GM21576 (cell line): Measurements from ENCODE around the gene AKR1B1.

Experiments used
- ATAC-seq: cut with Tn5 transposase; IDR thresholded peaks from one replicate; pipeline ENCODE4 v1.9.1; 2021; ENCODE audit warnings: mild to moderate bottlenecking, moderate library complexity; ENCODE audit not compliant: unreplicated experiment

Gene AKR1B1

DNA sequence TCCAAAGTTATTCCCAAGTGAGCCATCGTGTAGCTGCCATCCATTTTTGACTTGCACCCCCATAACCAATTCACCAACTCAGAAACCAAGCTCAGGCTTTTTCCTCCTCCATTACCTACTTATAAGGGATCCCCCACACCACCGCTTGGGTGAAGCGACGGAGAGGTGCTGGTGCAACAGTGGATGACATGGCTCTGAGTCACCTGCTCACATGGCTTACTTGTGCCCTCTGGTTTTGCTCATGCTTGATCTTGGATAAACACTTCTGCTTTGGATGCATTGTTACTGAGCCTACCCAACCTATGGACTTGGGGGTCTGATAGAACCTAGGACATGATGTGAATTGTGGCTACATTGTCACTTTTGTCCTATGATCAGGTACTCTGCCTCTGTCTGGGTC, 12.0 kb upstream of the AKR1B1 start:
- no peak for ATAC-seq

DNA sequence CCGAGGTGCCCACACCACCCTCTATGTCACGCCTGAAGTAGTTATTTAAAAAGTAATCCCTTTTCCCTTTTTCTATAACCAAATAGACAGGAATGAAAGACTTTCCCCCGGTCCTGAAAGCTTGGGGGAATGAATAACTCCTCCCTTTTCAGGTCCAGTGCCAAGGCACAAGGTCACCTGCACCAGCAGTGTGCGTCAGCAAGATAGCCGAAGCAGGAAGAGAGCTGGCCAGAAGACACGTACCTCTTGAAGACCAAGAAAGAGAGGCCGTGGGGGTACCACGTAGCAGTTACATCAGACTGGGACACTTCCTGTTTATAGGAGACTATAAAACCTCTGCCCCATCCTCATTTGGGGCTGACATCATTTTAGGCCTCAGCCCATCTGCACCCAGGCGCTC, 10.7 kb upstream of the AKR1B1 start:
- ATAC-seq, result no peak

DNA sequence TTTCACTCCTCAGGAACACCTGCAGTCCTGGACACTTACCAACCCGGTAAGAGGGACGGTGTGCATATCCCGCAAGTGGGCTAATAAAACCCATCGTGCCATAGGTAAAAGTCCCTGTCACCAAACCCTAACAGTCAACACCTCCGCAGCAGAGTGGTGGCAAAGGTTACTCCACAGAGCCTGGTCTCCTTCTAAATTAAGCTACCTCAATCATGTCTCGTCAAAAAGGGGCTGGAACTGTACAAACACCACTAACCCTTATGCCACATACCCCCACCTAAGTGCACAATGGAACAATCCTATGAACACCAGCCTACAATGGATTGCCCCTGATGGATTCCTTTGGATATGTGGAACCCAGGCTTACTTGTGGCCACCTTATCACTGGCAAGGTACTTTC, 9.6 kb upstream of the AKR1B1 start:
- ATAC-seq, result no peak

DNA sequence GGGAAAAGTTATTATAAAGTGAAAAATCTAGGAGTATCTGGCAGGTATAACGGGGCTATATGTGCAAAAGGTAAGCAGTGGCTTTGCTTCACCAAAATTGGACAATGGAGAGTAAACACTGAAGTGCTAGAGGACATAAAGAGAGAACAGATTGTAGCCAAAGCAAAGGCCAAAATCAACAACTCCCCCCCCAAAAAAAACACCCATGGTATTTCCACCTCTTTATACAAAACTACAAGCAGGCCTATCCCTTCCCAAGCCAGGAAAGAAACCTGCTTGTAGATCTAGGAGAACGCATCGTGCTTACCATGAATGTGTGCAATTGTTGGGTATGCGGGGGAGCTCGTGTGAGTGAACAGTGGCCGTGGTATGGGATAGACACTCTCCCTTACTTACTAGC, 9.2 kb upstream of the AKR1B1 start:
- ATAC-seq, result no peak

DNA sequence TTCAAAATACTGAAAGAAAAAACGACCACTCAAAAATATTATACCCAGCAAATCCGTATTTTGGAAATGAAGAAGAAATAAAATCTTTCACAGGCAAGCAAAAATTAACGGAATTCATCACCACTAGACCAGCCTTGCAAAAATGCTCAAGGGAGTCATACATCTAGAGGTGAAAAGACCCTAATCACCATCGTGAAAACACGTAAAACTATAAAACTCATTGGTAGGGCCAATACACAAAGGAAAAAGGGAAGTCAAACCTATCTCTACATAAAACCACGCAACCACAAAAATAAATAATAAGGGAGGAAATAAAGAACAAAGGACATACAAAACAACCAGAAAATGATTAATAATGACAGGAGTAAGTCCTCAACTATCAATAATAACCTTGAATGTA, 6.6 kb upstream of the AKR1B1 start:
- no peak for ATAC-seq

DNA sequence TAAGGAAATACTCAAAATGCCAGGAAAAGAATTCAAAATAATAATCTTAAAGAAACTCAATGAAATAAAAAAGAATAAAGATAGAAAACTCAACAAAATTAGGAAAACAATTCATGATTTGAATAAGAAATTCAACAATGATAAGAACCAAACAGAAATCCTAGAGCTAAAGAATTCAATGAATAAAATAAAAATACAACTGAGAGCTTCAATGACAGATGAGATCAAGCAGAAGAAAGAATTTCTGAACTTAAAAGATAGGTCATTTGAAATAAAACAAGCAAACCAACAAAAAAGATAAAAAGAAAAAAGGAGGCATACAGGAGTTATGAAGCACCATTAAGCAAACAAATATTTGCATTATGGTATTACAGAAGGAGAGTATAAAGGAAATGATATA, 5.6 kb upstream of the AKR1B1 start:
- no peak for ATAC-seq

DNA sequence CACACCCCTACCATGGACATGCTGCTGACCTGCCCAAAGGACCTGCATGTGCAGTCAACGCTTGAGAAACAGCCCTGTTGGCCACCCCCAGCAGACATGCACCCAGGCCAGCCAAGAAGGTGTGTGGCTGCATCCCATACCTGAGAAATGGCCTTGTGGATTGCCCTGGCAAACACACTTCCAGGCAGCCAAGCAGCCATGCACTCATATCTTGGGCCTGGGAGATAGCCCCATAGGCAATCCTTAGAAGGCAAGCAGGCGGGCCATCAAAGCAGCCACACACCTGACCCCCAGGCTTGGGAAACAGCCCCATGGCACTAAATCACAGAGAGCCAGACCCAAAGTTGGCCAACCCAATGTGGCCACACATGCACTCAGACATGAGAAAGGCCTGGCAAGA, 4.9 kb upstream of the AKR1B1 start:
- no peak for ATAC-seq

DNA sequence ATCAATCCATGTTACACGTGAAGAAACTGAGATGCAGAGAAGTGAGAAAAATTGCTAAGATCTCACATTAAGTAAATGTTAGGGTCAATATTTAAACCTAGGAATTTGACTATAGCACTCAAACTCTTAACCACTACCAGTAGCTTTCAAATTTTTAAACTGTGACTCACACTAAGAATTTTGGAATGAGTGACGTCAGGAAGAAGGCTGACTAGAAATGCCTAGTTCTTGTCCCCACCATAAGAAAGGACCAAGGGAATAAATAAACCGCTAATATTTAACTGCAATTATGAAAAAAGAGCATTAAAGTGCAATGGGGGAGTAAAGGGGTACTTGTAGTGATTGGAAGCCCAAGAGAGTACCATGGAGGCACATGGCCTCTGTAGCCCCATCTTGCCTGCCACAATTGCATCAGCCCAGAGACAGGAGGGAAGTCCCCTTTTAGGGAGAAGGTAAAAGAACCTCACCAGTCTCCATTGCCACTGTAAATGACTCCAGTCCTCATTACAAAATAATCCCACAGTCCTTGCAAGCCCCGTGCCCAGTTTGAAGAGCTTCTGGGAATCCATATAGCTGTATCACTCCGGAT, 3.5 kb upstream of the AKR1B1 start:
- no peak for ATAC-seq

DNA sequence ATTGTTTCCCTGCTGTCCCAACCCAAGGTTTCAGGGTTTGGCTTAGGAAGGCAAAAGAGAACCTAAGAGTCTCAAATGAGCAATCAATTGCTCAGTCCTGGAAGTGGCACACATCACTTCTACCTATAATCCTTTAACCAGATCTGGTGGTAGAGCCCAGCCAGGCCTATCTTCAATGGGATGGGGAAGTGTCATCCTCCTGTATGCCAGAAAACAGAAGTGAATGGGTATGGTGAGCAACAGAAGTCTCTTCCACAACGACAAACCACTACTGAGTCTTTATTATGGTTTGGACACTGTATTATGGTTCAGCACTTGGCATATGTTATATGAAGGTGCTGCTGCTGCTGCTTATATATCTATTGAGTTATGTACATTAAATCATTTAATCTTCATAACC, 3.0 kb upstream of the AKR1B1 start:
- no peak for ATAC-seq

DNA sequence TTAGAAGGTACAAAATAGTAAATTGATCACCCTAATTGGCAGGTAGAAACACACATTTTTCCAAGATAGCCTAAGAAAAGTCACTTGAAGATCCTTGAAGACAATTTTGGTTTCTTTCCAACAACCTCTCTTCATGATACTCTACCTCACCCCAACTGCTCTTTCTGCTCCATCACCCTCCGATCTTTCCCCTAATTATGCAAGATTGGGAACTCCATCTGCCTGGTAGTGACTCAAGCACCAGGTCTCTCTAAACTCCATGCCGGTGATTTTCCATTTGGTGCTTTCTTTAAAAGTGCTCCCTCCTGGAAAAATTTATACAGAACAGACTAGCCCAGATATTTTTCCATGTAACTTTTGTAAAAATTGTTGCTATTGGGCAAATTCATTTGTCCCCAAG, 1.1 kb upstream of the AKR1B1 start:
- ATAC-seq, result no peak

DNA sequence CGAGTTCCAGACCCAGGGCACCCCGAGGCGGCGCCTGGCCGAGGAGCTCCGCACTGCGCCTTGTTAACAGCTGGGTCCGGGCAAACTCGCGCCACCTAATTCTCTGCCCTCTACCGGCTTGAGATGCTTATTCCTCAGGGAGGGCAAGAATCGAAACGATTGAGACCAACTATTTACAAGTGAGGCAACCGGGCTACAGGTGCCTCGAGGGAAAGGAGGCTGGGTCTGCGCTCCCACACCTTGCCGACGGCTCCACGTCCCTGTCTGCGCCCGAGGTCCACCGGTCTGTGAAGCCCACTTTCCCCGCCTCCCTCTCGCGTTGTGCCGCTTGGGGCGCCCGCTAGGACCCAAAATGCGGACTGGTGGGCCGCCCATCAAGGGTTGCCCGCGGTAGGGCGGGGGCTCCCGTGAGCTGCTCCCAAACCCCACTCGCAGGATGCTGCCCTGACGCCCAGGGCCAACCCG, 527 bp downstream of the AKR1B1 start:
- ATAC-seq, result peak; percentile 44

DNA sequence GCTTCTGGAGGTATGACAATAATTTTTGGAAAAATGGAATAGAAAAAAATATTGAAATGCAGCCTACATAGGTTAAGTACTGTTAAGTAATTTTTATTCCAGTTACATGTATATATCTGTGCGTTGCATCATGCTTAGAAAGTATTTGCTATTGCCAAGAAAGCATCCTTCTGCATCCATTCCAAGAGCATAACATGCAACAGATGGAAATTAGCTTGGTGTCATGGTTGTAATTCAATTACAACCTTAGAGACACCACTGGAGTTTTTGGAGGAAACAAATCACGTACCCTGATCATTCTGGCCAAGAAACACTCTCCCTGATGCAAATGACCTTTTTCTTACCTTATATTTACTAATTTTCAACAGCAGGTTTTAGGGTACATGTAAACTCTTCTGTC, 1.7 kb downstream of the AKR1B1 start:
- no peak for ATAC-seq

DNA sequence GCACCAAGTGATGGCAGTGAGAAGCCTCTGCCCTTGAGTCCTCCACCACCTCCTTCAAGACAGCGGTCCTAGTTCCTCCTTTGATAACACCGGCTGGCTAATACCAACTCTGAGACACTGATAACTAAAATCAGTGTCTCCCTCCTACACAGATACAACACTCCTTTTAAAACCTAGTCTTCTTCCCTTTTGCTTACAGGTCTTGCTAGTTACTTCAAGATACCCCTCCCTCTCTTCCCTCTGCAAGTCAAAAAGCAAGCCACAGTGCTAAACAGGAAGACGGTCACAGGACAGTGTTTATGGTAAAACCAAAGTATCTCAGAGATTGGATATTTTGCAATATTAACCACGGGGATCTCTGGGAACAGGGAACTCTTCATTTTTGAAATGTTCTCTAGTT, 4.6 kb downstream of the AKR1B1 start:
- no peak for ATAC-seq

DNA sequence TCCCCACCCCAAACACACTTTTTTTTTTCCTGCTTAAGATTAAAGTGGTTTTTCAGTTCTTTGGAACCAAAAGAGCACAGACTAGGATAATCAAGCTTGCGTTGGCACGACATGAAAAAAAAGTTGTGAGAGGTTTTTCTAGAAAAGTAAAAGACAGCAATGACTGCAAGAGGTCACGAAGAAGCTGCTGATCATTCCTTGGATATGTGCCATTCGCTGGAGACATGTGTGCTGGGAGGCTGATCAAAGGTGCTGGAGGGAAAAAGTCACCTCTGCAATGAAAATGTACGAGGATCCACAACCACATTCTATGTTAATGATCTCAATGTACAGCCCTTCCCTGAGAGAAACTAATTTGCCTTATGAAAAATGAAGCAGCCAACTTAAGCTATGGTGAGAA, 5.4 kb downstream of the AKR1B1 start:
- no peak for ATAC-seq

DNA sequence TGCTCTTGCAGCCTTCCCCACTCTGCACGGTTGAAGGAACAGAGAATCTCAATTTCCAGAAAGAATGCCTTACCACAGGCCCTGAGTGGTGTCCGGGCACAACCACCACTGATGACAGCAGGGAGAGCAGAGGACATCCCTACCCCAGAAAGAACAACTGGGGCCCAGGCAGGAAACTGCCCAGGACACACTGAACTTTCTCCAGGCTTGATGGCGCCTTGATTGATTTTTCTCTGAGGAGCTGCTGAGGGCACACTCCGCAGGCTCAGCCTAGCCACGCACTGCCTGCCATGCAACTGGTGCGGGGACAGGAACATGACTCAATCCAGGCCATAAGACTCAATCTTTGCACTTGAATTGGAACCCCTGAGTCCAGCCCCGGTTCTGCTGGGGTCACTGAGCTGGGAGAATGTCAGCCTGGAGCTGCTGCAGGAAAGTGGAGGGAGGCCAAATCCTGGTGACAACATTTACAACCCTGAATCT, 5.9 kb downstream of the AKR1B1 start:
- no peak for ATAC-seq

DNA sequence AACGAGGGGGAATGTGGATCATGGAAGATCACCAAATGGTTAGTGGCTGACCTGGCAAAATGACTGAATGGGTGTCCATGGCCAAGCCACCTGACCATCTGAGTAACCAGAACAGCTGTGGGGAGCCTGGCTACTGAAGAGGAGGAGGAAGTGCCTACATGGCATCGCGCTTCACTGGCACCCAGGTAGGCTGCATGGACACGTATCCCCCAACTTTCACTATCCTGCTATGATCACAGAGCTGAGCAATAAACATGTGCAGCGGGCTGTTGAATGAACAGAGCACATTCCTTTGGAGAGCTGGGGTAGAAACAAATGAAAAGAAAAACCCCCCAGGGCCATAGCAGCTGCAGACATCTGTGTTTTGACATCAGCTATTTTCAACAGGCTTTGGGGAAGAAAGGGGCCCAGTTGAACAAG, 6.5 kb downstream of the AKR1B1 start:
- no peak for ATAC-seq

DNA sequence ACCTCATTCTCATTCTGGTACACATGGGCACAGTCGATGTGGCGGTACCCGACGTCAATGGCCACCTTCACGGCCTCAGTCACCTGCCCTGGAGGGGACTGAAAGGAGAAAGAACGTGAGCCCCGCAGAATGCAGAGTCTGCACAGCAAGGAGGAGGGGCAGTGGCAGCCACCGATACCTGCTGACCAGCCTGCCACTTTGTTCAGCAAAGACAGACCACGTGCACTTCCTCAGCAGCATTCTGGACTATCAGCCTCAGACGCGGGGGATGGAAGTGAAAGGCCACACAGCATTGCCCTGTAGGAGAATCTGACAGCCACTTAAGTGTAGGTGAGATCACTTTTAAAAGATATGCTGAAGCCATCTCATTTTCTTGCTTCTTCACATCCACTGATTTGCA, 7.2 kb downstream of the AKR1B1 start:
- ATAC-seq, result no peak

DNA sequence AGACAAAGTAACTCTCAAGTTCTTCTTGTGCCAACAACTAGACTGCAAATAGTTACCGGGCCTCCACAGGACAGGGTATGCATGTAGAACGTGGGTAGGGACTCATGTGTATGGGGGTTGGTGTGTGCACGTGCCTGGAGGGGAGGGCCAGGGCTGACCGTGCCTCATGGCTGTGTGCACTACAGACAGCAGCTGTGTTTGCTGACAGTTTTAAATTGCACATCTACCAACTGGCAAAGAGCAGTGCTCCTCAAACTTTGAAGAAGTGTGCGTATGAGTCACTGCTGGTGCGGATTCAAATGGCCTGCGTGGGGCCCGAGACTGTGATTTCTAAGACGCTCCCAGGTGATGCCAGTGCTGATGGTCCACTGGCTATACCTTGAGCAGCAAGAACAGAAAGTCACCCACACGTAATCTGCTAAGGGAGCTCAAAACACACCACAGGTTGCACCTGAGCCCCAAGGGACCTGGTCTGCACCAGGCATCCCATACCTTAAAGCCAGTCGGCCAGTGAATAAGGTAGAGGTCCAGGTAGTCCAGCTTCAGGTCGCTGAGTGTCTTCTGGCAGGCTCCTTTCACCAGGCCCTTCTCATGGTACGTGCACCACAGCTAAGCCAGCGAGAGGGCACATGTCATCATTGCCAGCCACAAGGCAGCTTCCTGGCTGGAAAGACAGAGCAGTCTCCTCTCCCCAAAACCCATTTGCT, 8.5 kb downstream of the AKR1B1 start:
- ATAC-seq, result no peak

DNA sequence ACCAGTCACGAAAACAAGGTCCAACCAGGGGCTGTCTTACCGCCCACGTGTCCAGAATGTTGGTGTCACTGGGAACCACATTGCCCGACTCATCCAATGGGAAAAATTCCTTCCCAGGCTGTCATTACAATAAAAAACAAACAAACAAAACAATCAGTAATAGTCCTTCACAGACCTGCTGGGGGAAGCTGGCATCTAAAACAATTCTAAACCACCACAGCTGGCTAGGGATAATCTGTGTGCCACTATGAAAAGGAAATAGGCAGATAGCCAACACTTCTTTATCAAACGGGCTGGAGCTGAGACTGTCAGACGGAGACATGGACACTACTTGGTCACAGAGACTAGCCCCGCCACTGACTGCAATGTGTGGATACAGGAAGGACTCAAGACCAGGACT, 9.2 kb downstream of the AKR1B1 start:
- no peak for ATAC-seq

DNA sequence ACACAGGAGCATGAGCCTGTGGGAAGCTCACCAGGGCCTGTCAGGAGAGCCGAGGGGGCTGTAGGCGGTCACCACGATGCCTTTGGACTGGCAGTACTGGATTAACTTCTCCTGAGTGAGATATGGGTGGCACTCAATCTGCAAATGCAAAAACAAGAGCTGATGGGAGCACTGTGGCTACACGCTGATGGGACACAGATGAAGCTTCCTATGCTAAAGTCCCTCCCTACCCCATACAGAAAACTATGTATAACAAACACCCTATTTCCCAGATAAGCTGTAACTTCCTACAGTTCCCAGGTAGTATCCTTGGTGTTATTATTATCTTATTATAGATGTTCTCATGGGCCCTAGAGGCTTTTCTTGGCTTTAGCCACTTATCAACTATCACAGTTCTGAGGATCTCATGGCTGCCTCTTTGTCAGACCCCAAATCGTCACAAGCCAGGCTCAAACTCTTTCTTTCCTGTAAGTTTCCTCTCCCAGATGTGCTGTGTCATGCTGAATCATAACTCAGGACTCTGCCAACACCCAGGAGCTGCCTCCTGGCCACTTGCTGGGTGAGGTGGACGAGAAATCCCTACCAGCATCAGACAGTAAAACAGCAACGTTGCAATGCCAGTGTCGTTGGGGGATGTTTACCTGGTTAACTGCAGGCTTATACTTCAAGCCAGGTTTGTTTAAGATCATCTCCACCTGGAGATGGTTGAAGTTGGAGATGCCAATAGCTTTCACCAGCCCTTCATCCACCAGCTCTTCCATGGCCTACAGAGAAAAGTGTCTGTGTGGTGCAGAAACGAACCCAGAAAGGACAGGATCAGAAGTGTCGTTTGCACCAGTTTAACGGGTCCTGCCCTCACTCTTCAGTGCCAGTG, 10.3 kb downstream of the AKR1B1 start:
- no peak for ATAC-seq

DNA sequence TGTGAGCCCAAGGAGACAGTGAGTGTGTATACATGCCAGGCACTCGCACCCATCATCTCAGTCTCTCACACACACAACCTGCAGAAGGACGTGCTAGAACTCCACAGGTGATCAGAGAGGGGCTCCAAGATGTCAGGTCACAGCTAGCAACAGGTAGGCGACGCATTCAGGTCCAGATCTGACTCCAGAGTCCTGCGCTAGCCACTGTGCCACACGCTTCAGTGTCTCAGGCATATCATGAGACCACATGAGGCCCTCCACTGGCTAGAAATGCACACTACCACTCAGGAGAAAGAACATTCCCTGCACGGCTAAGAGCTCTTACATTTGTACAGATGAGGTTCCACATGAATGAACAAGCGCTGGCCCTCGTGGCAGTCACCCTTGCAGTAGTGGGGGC, 11.5 kb downstream of the AKR1B1 start:
- ATAC-seq, result no peak

DNA sequence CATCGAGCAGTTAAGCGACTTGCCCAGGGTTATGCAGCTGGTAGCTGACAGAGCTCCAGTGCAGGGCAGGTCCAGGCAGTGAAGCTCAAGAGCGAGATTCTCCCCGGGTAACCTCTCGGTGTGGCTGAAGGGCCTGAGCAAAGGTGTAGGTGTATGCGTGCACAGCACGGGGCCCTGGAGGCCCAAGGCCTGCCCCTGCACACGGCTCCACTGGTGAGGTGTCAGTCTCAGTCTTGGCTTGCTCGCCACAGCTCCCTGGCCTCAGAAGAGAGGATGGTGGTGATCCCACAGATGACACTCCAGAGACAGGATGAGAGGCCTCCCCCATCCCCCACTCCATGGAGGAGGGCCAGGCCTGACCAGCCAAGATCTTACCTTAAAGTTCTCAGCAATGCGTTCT, 12.0 kb downstream of the AKR1B1 start:
- no peak for ATAC-seq
